ENCODE data around the gene PDE4A. TPM values are rescaled to one million over a fixed set of nuclear protein-coding genes. Genes with fewer than 3 reads are reported as not detected.

Gene PDE4A
- total and polyA plus RNA-seq, 10 of the 15 experiments (the other 5 are each of a cell fraction or from before 2014, with no cell fraction given) = 0.24 to 13.3 (median 4.9) TPM

GRCh38 chr19:10419646-10420443 is 493 bp upstream of the PDE4A start (continued):
- TF ChIP-seq ASH2L (IDR thresholded peaks at IDR 0.05; ENCODE audit: borderline replicate concordance, low read depth) (no peak), MEF2B (IDR thresholded peaks at IDR 0.05; ENCODE audit: partially characterized antibody, poor library complexity, severe bottlenecking) (peak; percentile 47), EGR1 (IDR thresholded peaks at IDR 0.05; ENCODE audit: borderline replicate concordance in 1 of 2, low read depth in 2 of 2, low read length in 2 of 2) (peak in 1 of 2 experiments; percentile 97; a peak in 2 of 3 replicates), ZBTB4 (CRISPR knock-in tag; IDR thresholded peaks at IDR 0.05) (no peak), CHD1 (IDR thresholded peaks at IDR 0.05; ENCODE audit: low read depth, low read length) (no peak), IKZF2 (IDR thresholded peaks at IDR 0.05) (peak; percentile 71 to 76; a peak in 3 of 4 replicates), BCL11A (IDR thresholded peaks at IDR 0.05; ENCODE audit: low read depth, low read length) (no peak), ZNF384 (IDR thresholded peaks at IDR 0.05; ENCODE audit: borderline replicate concordance, low read depth, low read length) (no peak), BRCA1 (IDR thresholded peaks at IDR 0.05; ENCODE audit: low read depth, low read length) (no peak), SMAD1 (IDR thresholded peaks at IDR 0.05; ENCODE audit: low read depth, partially characterized antibody) (no peak), TBL1XR1 (IDR thresholded peaks at IDR 0.05; ENCODE audit: low read depth, low read length) (no peak), SP1 (IDR thresholded peaks at IDR 0.05; ENCODE audit: low read depth, low read length) (peak; percentile 24), MTA3 (IDR thresholded peaks at IDR 0.05; ENCODE audit: borderline replicate concordance, low read length) (no peak), ZBED1 (IDR thresholded peaks at IDR 0.05; ENCODE audit: borderline replicate concordance) (no peak), STAT1 (conservative IDR thresholded peaks at IDR 0.05) (no peak), CREB1 (IDR thresholded peaks at IDR 0.05; ENCODE audit: low read depth) (no peak), BACH1 (IDR thresholded peaks at IDR 0.05; ENCODE audit: borderline replicate concordance) (no peak), CBX5 (IDR thresholded peaks at IDR 0.05; ENCODE audit: low read depth) (no peak), REST (IDR thresholded peaks at IDR 0.05; ENCODE audit: low read depth, low read length) (no peak), EED (IDR thresholded peaks at IDR 0.05; ENCODE audit: low read depth) (peak; percentile 51; the same call in 1 of the 2 replicates), MYB (IDR thresholded peaks at IDR 0.05; ENCODE audit: borderline replicate concordance, low read depth, low read length) (no peak), TAF1 (IDR thresholded peaks at IDR 0.05; ENCODE audit: borderline replicate concordance, low read depth, low read length) (no peak), NRF1 (conservative IDR thresholded peaks at IDR 0.05; ENCODE audit: low read depth, low read length) (no peak)
- TF ChIP-seq, protein P1, sequence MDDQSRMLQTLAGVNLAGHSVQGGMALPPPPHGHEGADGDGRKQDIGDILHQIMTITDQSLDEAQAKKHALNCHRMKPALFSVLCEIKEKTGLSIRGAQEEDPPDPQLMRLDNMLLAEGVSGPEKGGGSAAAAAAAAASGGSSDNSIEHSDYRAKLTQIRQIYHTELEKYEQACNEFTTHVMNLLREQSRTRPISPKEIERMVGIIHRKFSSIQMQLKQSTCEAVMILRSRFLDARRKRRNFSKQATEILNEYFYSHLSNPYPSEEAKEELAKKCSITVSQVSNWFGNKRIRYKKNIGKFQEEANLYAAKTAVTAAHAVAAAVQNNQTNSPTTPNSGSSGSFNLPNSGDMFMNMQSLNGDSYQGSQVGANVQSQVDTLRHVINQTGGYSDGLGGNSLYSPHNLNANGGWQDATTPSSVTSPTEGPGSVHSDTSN (IDR thresholded peaks at IDR 0.05; ENCODE audit: insufficient replicate concordance, low read depth, low read length) = peak; percentile 87

All from GM12878 (cell line).